WTC11 (cell line): ENCODE results near the gene ADARB2.

Experiments
- ATF1 ChIP-seq: sonication (generic); formaldehyde crosslinking; IDR thresholded peaks from 2 replicates; pipeline ENCODE4 v1.8.1; 2023; ENCODE audit warnings: mild to moderate bottlenecking, moderate library complexity, missing genetic modification reagents
- CTCF ChIP-seq: fragments of 200-600 bp; IDR thresholded peaks from 2 replicates; pipeline ENCODE4 v1.8.0; 2022; ENCODE audit warnings: antibody characterized with exemption
- ESRRA ChIP-seq: sonication (generic); formaldehyde crosslinking; IDR thresholded peaks from 2 replicates; pipeline ENCODE4 v1.8.1; 2022; ENCODE audit warnings: mild to moderate bottlenecking, missing genetic modification reagents, borderline replicate concordance
- FOXJ3 ChIP-seq: sonication (generic); formaldehyde crosslinking; IDR thresholded peaks from 2 replicates; pipeline ENCODE4 v1.9.0; 2021; ENCODE audit warnings: missing genetic modification reagents, mild to moderate bottlenecking, borderline replicate concordance
- FOXK1 ChIP-seq: sonication (generic); formaldehyde crosslinking; IDR thresholded peaks from 2 replicates; pipeline ENCODE4 v1.8.0; 2022; ENCODE audit warnings: mild to moderate bottlenecking, moderate library complexity, missing genetic modification reagents
- HMGXB4 ChIP-seq: sonication (generic); formaldehyde crosslinking; IDR thresholded peaks from 2 replicates; pipeline ENCODE4 v1.8.1; 2023; ENCODE audit warnings: mild to moderate bottlenecking, moderate library complexity, missing genetic modification reagents
- IRF1 ChIP-seq: sonication (generic); formaldehyde crosslinking; IDR thresholded peaks from 2 replicates; pipeline ENCODE4 v1.8.0; 2023; ENCODE audit warnings: missing genetic modification reagents
- NR3C1 ChIP-seq: sonication (generic); formaldehyde crosslinking; conservative IDR thresholded peaks from 2 replicates; pipeline ENCODE4 v1.8.1; 2023; ENCODE audit warnings: low read depth, mild to moderate bottlenecking, missing genetic modification reagents
- ZNF263 ChIP-seq: sonication (generic); formaldehyde crosslinking; IDR thresholded peaks from 2 replicates; pipeline ENCODE4 v1.8.1; 2022; ENCODE audit warnings: low read depth, mild to moderate bottlenecking, moderate library complexity, missing genetic modification reagents
- TF ChIP-seq, protein P1 (sequence below): sonication (generic); formaldehyde crosslinking; conservative IDR thresholded peaks from 2 replicates; pipeline ENCODE4 v1.8.1; 2022; ENCODE audit warnings: mild to moderate bottlenecking, missing genetic modification reagents

- TF ChIP-seq CTCF (no peak), ZNF263 (no peak), IRF1 (CRISPR knock-in tag) (no peak), FOXK1 (CRISPR knock-in tag) (no peak), ATF1 (CRISPR knock-in tag) (no peak), ESRRA (CRISPR knock-in tag) (no peak), NR3C1 (CRISPR knock-in tag) (no peak), FOXJ3 (CRISPR knock-in tag) (no peak), HMGXB4 (no peak)
- TF ChIP-seq, protein P1, sequence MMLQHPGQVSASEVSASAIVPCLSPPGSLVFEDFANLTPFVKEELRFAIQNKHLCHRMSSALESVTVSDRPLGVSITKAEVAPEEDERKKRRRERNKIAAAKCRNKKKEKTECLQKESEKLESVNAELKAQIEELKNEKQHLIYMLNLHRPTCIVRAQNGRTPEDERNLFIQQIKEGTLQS (CRISPR knock-in tag): no peak
Observed at GRCh38 chr10:1381339-1381738, 356.0 kb downstream of the ADARB2 start.
